NCI-H82 treated with DMSO at 0.1 percent for 48 hours (cell line): ENCODE results near the gene ID3.
A peak's percentile ranks its signal among the peaks of the same experiment; 100 is the strongest.

Source experiments
- DNase-seq: peaks from one replicate; lab custom pipeline; 2025; ENCODE audit not compliant: unreplicated experiment; lab: John Stamatoyannopoulos, UW

ID3 gene

GRCh38 chr1:23566304-23566703 is 7.0 kb upstream of the ID3 start:
- DNase-seq, result no peak

GRCh38 chr1:23565776-23566175 is 6.5 kb upstream of the ID3 start:
- no peak for DNase-seq

- DNase-seq, result no peak
Observed at GRCh38 chr1:23564529-23565122, 5.3 kb upstream of the ID3 start.

GRCh38 chr1:23563755-23564374 is 4.6 kb upstream of the ID3 start:
- no peak for DNase-seq

- DNase-seq, result no peak
Observed at GRCh38 chr1:23563003-23563402, 3.7 kb upstream of the ID3 start.

GRCh38 chr1:23562137-23562876 is 3.0 kb upstream of the ID3 start:
- DNase-seq, result peak; percentile 86

- DNase-seq, result no peak
Observed at GRCh38 chr1:23561813-23562100, 2.5 kb upstream of the ID3 start.

- DNase-seq, result no peak
Observed at GRCh38 chr1:23561076-23561812, 1.9 kb upstream of the ID3 start.

- no peak for DNase-seq
Observed at GRCh38 chr1:23559985-23560741, 862 bp upstream of the ID3 start.

GRCh38 chr1:23558872-23559135 is 497 bp downstream of the ID3 start:
- no peak for DNase-seq

GRCh38 chr1:23558140-23558871 is 995 bp downstream of the ID3 start:
- DNase-seq, result no peak

- no peak for DNase-seq
Observed at GRCh38 chr1:23557471-23558124, 1.7 kb downstream of the ID3 start.

GRCh38 chr1:23556635-23557470 is 2.4 kb downstream of the ID3 start:
- DNase-seq, result no peak

- no peak for DNase-seq
Observed at GRCh38 chr1:23555986-23556634, 3.2 kb downstream of the ID3 start.

- DNase-seq, result no peak
Observed at GRCh38 chr1:23555270-23555985, 3.9 kb downstream of the ID3 start.

- DNase-seq, result peak; percentile 95
Observed at GRCh38 chr1:23554481-23555269, 4.6 kb downstream of the ID3 start.

- no peak for DNase-seq
Observed at GRCh38 chr1:23554127-23554480, 5.2 kb downstream of the ID3 start.
